Measurements from ENCODE around the gene WBP2.
A peak's percentile ranks its signal among the peaks of the same experiment; 100 is the strongest.

WBP2 gene

DNA sequence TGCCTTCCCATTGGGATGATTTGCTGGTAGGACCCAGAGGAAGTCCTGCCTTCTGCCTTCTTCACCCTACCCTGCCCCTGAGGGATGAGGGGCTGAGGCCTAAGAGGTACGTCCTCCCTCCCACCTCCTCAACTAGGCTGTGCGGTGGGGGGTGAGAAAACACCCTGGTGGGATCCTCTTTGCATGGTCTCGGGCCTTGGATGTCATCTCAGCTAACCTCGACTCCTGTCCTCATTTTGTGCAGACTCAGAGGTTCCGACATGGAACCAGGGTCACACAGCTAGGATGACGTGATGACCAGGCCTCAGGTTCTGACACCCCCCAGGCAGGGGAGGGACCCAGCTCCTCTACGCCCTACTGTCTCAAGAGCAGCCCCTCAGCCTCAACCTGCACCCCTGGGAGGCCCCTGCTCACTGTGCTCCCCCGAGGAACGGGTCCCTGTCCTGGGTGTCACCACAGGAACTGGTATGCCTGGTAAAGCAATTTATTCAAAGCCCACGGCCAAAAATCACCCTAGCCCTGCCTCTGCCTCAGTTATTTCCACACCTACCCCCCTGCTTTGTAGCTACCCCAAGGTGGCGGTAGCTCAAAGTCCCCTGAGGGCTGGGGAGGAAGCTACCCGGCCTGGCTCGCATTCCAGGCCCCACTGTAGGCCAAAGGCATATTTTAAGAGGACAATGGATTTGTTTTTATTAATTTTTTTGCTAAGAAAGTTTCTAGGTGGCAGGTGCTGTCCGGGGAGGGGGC is 28.4 kb downstream of the WBP2 start:
- Mint-ChIP-seq H3K27me3 (no peaks in the 10 kb centered on the region), H3K36me3 (peaks cover 22 to 30% of the 10 kb centered on the region in 2 donors), H3K9me3 (no peaks in the 10 kb centered on the region), H3K4me3 (no peak overlapping the region), H3K27ac (peak overlapping the region; percentile 49), H3K4me1 (peaks cover 10 to 29% of the 10 kb centered on the region in 2 donors)
- DNase-seq (no peak), ATAC-seq (replicated peaks) (no peak)

DNA sequence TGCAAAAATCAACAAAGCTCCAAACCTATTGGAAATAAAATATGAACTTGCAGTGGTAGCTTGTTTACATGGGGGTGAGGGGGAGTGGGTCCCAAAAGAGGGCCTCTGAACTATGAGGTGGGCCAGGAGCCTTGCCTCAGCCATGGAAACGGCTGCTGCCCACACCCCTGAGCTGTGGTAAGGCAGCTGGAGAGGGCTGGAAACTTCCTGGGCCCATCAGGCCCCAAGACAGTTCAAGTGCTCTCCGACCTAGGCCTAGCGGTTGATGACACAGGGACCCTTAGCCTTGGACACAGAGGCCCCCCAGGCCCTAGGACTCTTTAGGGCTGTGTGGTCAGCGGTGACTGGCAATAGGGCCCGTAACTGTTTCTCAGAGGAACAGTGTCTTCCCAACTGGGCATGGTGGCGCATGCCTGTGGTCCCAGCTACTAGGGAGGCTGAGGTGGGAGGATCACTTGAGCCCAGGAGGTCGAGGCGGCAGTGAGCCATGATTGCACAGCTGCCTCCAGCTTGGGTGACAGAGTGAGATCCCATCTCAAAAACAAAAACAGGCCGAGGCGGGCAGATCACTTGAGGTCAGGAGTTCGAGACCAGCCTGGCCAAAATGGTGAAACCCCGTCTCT is 29.3 kb downstream of the WBP2 start:
- peaks cover 28 to 30% of the 10 kb centered on the region in 2 donors for H3K36me3 Mint-ChIP-seq
- no peak for ATAC-seq (replicated peaks)

DNA sequence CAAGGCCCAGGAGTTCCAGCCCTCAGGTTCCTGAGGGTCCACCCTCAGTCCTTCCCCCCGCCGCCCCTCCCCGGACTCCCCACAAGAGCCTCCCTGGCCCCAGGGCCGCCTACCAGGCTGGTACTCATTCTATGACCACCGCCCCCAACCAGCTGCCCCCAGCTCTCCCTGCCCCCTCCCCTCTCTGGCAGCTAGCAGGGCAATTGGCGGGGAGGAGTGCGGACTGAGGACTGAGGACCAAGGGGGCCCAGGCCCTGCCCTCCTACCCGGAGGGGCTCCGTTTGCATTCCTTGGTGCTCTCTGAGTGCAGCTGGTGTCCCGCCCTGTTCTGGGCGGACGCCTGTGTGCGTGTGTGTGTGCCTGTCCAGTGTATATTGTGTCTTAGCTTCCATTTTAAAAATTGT is 30.0 kb downstream of the WBP2 start:
- H3K27ac Mint-ChIP-seq: no peak overlapping the region
- no peaks in the 10 kb centered on the region for H3K27me3 Mint-ChIP-seq
- H3K4me3 Mint-ChIP-seq: no peak overlapping the region
- ATAC-seq (replicated peaks) (no peak), DNase-seq (no peak)
- peaks cover 14 to 29% of the 10 kb centered on the region in 2 donors for H3K4me1 Mint-ChIP-seq
- H3K36me3 Mint-ChIP-seq: peaks cover 26 to 30% of the 10 kb centered on the region in 2 donors
- H3K9me3 Mint-ChIP-seq: no peaks in the 10 kb centered on the region

More for the DNA sequence above, 29.3 kb downstream of the WBP2 start:
- Mint-ChIP-seq H3K27me3 (no peaks in the 10 kb centered on the region), H3K4me1 (peaks cover 14 to 29% of the 10 kb centered on the region in 2 donors), H3K27ac (no peak overlapping the region), H3K9me3 (no peaks in the 10 kb centered on the region), H3K4me3 (no peak overlapping the region)
- no peak for DNase-seq

DNA sequence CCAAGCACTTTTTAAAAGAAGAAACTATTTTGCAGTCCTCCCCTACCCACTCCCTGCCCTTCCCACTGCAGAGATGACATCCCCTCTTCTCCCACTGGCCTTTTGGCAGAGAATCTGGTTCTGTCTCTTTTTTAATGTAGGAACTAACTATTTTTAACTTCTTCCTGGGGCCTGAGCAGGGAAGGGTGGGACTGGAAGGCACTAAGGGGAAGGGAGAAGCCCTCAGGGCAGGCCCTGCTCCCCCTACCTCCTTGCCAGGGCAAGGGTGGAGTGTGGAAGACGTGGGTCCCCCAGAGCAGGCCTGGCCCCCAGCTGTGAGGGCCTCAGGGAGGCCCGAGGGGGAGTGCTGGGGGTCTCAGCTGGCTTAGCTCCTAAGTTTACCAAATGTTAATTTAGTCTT is 30.5 kb downstream of the WBP2 start:
- Mint-ChIP-seq H3K4me3 (no peak overlapping the region), H3K27me3 (no peaks in the 10 kb centered on the region), H3K27ac (peak overlapping the region; percentile 31), H3K4me1 (peaks cover 14 to 29% of the 10 kb centered on the region in 2 donors), H3K36me3 (peaks cover 21 to 30% of the 10 kb centered on the region in 2 donors), H3K9me3 (no peaks in the 10 kb centered on the region)
- DNase-seq (no peak), ATAC-seq (replicated peaks) (no peak)

DNA sequence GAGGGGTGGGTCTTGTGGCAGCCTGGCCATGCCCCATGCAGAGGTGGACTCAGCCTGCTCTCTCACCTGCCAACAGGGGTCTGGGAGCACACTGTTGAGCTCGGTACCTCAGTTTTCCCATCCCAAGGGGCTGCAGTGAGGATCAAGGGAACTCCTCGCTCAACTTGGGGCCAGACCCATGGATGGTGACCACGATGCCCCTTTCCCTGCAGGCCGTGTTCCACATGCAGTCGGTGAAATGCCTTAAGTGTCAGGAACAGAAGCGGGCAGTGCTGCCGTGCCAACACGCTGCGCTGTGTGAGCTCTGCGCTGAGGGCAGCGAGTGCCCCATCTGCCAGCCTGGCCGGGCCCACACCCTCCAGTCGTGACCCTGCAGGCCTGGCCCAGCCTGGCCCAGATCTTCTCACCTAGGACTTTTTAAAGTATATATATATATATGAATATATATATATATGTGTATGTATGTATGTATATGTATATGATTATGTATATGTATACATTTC is 31.0 kb downstream of the WBP2 start:
- no peaks in the 10 kb centered on the region for H3K9me3 Mint-ChIP-seq
- no peak for DNase-seq
- ATAC-seq (replicated peaks): no peak

DNA sequence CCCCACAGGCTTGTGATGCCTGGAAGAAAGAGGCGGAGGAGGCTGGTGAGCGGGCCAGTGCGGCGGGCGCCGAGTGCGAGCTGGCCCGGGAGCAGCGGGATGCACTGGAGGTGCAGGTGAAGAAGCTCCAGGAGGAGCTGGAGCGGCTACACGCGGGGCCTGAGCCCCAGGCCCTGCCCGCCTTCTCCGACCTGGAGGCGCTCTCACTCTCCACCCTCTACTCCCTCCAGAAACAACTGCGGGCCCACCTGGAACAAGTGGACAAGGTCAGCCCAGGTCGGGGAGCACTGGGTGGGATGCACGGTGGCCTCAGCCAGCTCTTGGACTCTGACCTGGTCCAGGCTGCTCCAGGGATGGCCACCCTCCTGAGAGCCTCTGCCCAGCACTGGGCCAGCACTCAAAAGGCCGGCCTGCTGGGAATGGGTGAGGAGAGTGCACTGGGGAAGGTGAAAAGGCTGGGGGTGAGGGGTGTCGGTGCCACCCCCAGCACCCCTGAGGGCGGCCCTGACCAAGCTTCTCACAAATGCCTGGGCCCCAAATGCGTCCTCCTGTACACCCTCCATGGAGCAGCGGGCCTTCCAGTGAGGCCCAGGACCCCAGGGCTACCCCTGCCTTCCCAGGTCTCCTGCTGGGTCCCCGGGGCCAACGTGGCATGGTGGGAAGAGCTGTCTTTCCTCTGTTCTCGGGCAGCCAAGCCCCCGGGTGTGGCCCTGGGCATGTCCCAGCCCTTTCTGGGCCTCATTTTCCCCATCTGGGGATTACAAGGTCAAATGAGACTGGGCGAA is 31.7 kb downstream of the WBP2 start:
- ATAC-seq (replicated peaks): no peak
- no peak for DNase-seq

More for the DNA sequence above, 31.0 kb downstream of the WBP2 start:
- Mint-ChIP-seq H3K36me3 (peaks cover 24 to 28% of the 10 kb centered on the region in 2 donors), H3K27me3 (no peaks in the 10 kb centered on the region), H3K4me3 (no peak overlapping the region), H3K4me1 (peaks cover 14 to 29% of the 10 kb centered on the region in 2 donors), H3K27ac (peak overlapping the region; percentile 62)

DNA sequence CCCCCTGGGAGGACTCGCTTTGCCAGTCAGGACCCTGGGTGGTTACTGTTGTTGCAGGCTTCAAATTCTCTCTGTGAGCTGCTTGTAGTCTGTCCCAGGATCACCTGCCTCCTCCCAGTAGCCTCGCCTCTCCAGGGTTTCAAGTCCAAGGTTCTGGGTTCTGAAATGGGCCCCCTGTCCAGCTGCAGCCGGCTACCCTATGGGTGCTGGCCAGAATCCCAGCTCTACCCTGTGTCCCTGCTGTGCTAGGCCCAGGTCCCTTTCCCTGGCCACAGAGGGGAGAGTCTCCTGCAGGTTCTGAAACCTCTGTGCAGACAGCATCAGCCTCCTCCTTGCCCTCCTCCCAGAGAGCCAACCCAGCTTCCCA is 32.4 kb downstream of the WBP2 start:
- Mint-ChIP-seq H3K9me3 (no peaks in the 10 kb centered on the region), H3K27ac (peak overlapping the region; percentile 31), H3K4me1 (peaks cover 9 to 25% of the 10 kb centered on the region in 2 donors), H3K4me3 (peak overlapping the region in 1 of 2 donors; percentile 17), H3K27me3 (no peaks in the 10 kb centered on the region), H3K36me3 (peaks cover 29 to 35% of the 10 kb centered on the region in 2 donors)
- ATAC-seq (replicated peaks) (no peak), DNase-seq (no peak)

More for the DNA sequence above, 31.7 kb downstream of the WBP2 start:
- peak overlapping the region; percentile 62 for H3K27ac Mint-ChIP-seq
- H3K9me3 Mint-ChIP-seq: no peaks in the 10 kb centered on the region
- H3K4me3 Mint-ChIP-seq: no peak overlapping the region
- H3K36me3 Mint-ChIP-seq: peaks cover 31 to 34% of the 10 kb centered on the region in 2 donors
- peaks cover 14 to 29% of the 10 kb centered on the region in 2 donors for H3K4me1 Mint-ChIP-seq
- no peaks in the 10 kb centered on the region for H3K27me3 Mint-ChIP-seq

DNA sequence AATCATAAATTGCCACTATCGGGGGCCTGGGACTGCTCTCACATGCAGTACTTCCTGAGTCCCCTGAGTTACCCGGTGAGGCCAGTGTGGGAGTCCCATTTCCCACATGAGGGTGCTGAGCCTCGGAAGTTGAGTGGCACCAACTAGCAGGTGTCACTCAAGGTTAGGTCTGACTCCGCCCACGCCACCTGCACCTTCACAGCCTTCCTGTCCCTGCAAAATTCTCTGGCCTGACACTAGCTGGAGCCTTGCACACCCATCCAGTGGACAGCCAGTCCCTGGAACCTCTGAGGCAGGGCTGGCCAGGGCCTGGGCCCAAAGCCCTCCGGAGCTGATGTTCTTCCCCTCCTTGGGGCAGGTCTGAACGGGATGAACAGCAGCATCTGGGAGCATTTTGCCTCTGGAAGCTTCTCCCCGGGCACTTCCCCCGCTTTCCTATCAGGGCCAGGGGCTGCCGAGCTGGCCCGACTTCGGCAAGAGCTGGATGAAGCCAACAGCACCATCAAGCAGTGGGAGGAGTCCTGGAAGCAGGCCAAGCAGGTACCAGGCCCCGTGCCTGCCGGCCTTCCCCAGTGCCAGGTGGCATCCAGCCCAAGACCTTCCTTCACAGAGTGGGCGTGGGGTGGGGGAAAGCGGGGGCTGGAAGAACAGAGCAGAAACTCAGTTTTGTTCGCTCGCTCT is 32.9 kb downstream of the WBP2 start:
- H3K27me3 Mint-ChIP-seq: no peaks in the 10 kb centered on the region
- H3K4me1 Mint-ChIP-seq: peaks cover 9 to 20% of the 10 kb centered on the region in 2 donors
- H3K36me3 Mint-ChIP-seq: peaks cover 33 to 39% of the 10 kb centered on the region in 2 donors
- peak overlapping the region; percentile 86 for H3K27ac Mint-ChIP-seq
- no peak for DNase-seq
- no peaks in the 10 kb centered on the region for H3K9me3 Mint-ChIP-seq
- no peak overlapping the region for H3K4me3 Mint-ChIP-seq
- ATAC-seq (replicated peaks): peak in 1 of 2 donors; percentile 12

DNA sequence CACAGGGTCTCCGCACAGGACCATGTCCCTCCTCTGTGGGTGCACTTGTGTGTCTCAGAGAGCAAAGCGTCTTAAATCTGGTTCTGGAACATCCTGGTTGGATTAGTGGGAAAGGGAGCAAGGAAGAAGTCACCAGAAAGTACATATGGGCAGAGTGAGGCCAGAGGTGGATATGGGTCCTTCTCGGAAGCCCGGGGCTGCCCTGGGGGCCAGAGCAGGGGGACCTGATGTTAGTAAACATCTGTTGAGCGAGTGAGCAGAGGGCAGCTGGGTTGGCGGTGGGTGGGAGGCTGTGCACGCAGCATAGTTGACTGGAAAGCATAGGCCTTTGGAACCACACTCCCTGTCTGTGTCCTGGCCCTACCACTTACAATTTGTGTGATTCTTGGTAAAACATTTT is 33.6 kb downstream of the WBP2 start:
- Mint-ChIP-seq H3K36me3 (peaks cover 35 to 36% of the 10 kb centered on the region in 2 donors), H3K9me3 (no peaks in the 10 kb centered on the region), H3K4me3 (no peak overlapping the region), H3K4me1 (peaks cover 6 to 13% of the 10 kb centered on the region in 2 donors), H3K27me3 (no peaks in the 10 kb centered on the region), H3K27ac (peak overlapping the region; percentile 31)
- ATAC-seq (replicated peaks): no peak
- no peak for DNase-seq

DNA sequence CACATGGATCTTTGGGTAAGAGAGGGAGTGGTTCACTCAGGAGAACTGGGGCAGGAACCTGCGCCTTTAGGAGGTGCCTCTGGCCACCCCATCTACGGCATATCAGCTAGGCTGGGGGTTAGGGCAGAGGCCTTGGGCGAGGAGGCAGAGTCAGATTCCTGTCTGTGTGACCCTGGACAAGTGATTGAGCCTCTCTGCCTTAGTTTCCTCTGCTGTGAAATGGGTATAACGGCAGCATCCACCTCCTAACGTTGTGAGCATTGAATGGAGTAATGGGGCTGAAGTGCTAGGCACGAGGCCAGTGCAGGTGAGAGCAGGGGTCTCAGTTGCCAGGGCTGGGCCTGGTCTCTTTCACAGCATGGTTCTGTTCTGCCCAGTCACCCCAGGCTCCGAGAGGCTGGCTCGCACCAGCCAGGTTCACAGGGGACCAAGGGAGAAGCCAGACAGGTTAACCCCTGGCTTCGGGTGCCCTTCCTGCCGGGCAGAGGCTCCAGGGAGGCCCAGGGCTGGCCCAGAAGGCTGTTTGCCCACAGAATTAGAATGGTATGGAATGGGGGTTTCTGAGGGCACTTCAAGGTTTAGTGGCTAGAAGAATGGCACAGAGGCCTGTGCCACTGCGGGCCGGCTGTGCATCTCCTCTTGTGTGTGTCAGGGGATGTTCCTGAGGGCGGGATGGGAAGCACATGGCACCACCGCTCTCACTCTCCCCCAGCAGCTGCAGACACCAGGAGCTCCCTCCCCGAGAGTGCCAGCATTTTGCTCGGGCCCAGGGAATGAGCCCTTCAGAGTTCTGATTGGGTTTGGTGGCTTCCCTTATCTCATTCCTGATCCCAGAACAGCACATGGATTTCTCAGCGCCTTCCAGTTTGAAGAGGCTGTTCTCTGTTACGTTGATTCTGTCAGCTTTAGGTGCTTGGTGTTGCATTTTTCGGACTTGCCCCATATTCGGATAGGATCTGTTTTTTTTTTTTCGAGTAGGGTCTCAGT is 34.7 kb downstream of the WBP2 start:
- DNase-seq (no peak), ATAC-seq (replicated peaks) (no peak)
- H3K27me3 Mint-ChIP-seq: no peaks in the 10 kb centered on the region
- H3K36me3 Mint-ChIP-seq: peaks cover 33 to 40% of the 10 kb centered on the region in 2 donors
- peak overlapping the region; percentile 42 for H3K27ac Mint-ChIP-seq
- no peak overlapping the region for H3K4me3 Mint-ChIP-seq
- no peaks in the 10 kb centered on the region for H3K9me3 Mint-ChIP-seq
- H3K4me1 Mint-ChIP-seq: peaks cover 6 to 10% of the 10 kb centered on the region in 2 donors

DNA sequence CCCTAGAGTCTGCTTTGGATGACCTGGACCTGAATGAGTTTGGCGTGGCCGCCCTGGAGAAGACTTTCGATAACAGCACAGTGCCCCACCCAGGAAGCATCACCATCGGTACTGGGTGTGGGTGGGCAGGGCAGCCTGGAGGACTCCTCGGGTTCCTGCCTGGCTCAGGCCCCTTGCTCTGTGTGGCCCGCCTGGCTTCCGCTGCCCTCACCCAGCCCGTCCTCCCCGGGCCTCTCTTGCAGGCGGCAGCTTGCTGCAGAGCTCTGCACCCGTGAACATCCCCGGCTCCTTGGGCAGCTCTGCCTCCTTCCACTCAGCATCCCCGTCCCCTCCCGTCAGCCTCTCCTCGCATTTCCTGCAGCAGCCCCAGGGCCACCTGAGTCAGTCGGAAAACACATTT is 35.5 kb downstream of the WBP2 start:
- Mint-ChIP-seq H3K4me3 (no peak overlapping the region), H3K27ac (peak overlapping the region; percentile 42), H3K27me3 (no peaks in the 10 kb centered on the region), H3K36me3 (peaks cover 35 to 42% of the 10 kb centered on the region in 2 donors), H3K9me3 (no peaks in the 10 kb centered on the region), H3K4me1 (peaks cover 6 to 8% of the 10 kb centered on the region in 2 donors)
- ATAC-seq (replicated peaks) (no peak), DNase-seq (no peak)

DNA sequence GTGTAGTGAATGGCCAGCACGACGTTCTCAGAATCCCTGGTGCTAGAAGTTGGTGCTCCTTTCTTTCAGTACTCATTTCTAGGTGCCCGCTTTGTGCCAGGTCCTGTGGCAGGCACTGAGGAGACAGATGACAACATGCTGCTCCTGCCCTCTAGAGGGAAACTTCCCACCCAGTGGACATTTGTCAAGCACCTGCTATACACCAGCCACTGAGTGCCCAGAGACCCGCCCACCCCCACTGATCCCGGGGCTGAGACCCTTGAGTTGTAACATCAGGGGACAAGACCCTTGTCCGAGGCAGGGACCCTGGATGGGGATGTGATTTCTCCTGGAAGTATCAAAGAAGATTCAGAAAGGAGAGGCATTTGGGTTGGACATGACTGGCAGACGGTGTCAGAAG is 36.0 kb downstream of the WBP2 start:
- Mint-ChIP-seq H3K9me3 (no peaks in the 10 kb centered on the region), H3K36me3 (peaks cover 38 to 47% of the 10 kb centered on the region in 2 donors), H3K4me1 (peaks cover 6 to 8% of the 10 kb centered on the region in 2 donors), H3K4me3 (no peak overlapping the region), H3K27me3 (no peaks in the 10 kb centered on the region), H3K27ac (peak overlapping the region; percentile 68)
- no peak for DNase-seq
- ATAC-seq (replicated peaks): no peak

DNA sequence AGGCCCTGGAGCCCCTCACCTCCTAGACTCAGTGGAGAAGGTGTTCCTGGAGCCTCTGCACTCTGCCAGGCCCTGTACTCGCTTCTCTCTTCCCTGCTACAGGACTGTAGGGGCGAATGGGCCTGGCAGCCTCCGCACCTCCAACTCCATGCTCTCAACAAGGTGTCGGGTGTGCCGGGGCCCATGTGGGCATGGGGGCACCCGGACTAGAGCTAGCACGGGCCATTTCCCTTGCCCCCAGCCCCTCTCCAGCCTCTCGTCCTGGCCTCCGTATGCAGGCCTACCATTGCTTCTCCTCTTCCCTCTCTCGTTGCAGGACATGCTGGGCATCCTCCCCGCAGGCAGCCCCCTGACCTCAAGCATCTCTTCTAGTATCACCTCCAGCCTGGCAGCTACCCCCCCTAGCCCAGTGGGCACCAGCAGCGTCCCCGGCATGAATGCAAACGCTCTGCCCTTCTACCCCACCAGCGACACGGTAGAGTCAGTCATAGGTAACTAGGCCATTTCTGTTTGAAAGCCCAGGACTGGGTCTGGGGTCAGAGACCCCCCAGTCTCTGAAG is 36.7 kb downstream of the WBP2 start:
- H3K27ac Mint-ChIP-seq: no peak overlapping the region
- peaks cover 6 to 8% of the 10 kb centered on the region in 2 donors for H3K4me1 Mint-ChIP-seq
- H3K36me3 Mint-ChIP-seq: peaks cover 42 to 53% of the 10 kb centered on the region in 2 donors
- ATAC-seq (replicated peaks) (no peak), DNase-seq (no peak)
- no peaks in the 10 kb centered on the region for H3K9me3 Mint-ChIP-seq
- H3K27me3 Mint-ChIP-seq: no peaks in the 10 kb centered on the region
- H3K4me3 Mint-ChIP-seq: no peak overlapping the region

Data from stimulated activated naive B cell treated with anti-CD40 and anti-IgM and Interleukin-4, amounts not matched to agents 10 μg/mL and 1 μg/mL and 100 μg/mL, for 72 hours (primary cell).